Stimulated activated CD4-positive, alpha-beta T cell treated with anti-CD3 and anti-CD28 coated beads, TNF-alpha, amount 100 ng/mL, for 24 hours (primary cell): ENCODE data around the gene PRR5L.
"Not testable (repeated sequence)": the region's sequence is repeated elsewhere in the genome, so short reads cannot be mapped to it uniquely, and the experiment has no call there.

Experiments used
- DNase-seq, 3 experiments: peaks; one replicate each; pipeline ENCODE4 v3.0.0-alpha.2; 2020; ENCODE audit warnings: low read depth in 3 of 3

Gene PRR5L

DNA sequence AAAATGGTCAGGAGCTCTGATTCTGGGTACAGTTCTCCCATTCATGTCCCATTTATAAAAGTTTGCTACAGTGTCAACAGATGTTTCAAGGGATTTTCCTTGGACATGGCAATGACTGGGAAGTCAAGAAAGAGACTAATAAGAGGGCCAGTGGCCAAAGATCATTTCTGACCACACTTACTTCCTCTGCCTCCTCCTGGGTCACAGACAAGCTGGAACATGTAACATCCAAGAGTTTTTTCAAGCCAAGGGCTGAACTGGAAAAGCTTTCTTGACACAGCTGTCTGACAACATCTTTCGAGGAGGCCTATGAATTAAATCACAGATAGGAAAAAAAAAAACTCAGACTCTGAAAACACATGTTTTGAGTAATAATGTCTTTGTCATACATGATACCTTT, 15.6 kb upstream of the PRR5L start:
- no peak for DNase-seq

DNA sequence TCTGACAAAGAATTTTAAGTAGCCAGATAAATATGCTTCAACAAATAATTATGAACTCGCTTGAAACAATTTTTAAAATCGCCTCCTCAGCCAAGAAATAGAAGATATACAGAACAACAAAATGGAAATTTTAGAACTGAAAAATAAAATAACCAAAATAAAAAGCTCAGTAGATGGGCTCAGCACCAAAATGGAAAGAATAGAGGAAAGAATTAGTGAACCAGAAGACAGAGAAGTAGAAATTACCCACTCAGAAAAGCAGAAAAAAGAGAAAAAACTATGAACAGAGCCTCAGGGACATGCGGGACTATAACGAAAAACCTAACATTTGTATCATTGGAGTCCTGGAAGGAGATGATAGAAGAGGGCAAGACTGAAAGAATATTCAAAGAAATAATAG, 14.2 kb upstream of the PRR5L start:
- no peak for DNase-seq

DNA sequence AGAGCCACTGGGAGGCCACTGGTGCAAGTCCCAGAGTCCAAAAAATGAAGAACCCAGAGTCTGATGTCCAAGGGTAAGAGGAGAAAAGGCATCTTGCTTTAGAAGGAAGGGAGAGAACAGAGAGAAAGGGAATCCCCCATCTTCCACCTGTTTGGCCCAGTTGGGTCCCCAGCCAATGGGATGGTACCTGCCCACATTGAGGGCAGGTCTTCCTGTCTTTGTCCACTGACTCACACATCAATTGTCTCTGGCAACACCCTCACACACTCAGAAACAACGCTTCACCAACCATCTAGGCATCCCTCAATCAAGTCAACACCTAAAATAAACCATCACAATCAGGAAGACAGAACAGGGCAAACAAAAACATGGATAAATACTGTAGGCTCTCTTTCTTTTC, 13.2 kb upstream of the PRR5L start:
- no peak for DNase-seq

DNA sequence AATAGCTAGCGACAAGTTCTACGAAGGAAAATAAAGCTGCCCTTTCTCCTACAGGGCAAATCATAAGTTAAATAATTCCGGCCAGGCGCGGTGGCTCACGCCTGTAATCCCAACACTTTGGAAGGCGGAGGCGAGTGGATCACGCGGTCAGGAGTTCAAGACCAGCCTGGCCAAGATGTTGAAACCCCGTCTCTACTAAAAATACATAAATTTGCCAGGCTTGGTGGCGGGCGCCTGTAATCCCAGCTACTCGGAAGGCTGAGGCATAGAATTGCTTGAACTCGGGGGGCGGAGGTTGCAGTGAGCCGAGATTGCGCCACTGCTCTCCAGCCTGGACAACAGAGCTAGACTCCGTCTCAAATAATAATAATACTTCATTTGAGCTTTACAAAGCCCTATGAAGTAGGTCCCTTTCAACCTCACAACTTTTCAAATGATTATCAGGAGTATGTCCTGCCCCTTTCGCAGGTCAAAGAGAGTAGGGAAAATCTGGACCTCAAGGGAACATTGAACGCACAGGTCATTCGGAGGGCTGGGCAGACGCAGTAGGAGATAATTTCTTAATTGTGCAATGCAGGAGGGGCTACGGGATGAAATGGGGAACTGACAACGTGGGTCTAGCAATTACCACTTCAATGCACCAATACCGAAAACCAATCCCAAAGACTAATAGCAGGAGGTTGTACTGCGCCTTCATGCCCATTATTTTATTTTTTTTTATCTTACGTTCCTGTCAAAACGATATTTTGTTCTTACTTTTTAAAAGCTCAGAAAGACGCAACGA, 7.5 kb upstream of the PRR5L start:
- DNase-seq, result no peak

DNA sequence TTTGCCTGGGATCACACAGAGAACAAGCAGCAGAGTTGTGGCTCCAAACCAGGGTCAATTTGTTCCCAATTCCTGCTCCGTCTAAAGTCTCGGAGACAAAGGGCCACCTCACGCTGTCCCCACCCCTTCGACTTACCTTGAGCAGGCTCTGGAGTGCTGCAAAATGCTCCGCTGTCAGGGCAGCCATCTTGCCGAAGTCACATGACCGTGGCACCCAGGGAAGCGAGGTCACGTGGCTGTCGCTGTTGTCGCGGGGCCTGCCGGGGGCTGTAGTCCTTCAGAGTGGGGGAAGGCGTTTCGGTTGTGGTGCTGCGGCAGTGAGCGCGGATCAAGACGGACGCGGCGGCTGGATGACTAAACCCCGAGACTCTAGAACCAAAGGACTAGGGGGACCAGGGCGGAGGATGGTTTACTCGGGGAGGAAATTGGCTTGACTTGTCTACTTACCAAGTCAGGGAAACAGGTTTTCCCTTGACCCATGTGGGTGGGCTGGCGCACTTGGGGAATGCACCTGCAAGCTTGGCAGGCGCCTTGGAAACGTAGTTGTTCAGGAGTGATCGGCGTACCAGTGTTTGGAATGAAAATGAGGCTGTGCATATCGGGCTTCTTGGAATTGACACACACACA, 6.7 kb upstream of the PRR5L start, which contains the start of gene COMMD9:
TSS of gene COMMD9 (minus strand) at position 199 of the 627 bp plus-strand sequence. CDS start at position 187, 12 bp downstream.
- DNase-seq, result peak; percentile 86 to 93 (median 90)

DNA sequence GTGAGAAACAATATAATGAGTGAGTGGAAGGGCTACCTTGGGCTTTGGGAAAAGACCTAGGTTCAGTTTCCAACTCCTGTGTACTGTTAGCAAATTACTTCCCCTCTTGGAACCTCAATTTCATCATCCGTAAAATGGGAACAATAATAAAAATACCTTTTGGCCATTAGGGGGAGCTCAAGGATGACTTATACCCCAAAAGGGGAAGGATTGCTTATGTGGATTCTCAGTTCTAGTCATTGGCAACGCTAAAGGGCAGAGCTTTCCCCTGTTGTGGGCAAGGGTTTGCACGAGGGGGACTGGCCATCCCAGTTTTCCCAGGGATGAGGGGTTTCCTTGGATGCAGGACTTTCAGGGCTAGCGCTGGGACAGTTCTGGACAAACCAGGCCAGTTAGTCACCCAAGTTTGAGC, 3.8 kb upstream of the PRR5L start:
- DNase-seq, result no peak

- DNase-seq, result no peak
Measured at GRCh38 chr11:36296884-36297543, 926 bp downstream of the PRR5L start.

DNA sequence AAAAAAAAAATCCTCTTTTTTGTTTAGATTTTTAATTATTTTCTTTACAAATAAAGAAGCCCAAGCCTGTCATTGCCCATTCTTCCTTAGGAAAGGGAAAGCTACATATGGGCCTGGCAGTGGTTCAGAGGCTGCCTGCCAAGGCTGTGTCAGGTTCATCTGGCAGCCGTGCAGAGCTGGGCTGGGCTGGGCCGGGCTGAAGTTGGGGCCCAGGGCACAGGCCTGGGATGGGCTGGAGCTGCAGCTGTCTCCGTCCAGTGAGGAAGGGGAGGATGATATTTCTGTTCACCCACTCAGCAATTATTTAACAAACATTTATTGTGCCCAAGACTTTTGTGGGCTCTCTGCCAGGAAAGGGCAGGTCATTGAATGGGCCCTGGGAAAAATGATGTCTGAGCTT, 4.6 kb downstream of the PRR5L start:
- no peak for DNase-seq

- DNase-seq, result no peak
Measured at GRCh38 chr11:36304351-36304750, 8.3 kb downstream of the PRR5L start.

DNA sequence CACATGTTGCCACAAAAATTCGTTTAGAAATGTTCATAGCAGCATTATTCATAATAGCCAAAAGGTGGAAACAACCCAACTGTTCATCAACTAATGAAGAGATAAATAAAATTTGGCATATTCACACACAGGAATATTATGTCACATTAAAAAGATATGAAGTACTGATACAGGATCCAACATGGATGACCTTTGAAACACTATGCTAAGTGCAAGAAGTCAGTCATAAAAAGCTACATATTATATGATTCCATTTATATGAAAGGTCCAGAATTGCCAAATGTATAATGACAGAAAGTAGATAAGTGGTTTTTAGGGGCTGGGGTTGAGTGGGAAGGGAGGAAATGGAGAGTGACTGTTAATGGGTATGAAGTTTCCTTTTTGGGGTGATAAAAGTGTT, 9.0 kb downstream of the PRR5L start:
- no peak for DNase-seq

- DNase-seq, result no peak
Measured at GRCh38 chr11:36306888-36307287, 10.8 kb downstream of the PRR5L start.

DNA sequence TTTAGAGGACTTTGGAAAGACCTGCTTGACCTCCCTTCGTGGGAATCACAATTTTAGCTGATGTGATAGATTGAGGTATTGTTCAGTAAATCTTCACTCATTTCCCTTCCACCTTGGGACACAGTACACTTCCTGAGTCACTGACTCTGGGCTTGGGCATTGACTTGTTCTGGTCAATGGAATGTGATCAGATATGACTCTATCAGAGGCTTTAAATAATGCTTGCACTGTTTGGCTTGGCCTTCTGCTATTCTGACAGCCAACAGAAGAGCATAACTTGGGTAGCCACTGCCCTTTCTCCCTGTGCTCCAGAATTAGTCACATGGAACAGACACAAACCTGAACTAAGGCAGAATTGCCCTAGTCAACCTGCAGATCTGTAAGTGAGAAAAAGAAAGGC, 12.5 kb downstream of the PRR5L start:
- no peak for DNase-seq

GRCh38 chr11:36309779-36310178, 13.7 kb downstream of the PRR5L start:
- DNase-seq, result no peak

GRCh38 chr11:36311926-36312595, 16.0 kb downstream of the PRR5L start:
- no peak for DNase-seq

GRCh38 chr11:36312611-36313472, 16.8 kb downstream of the PRR5L start:
- DNase-seq, result no peak

GRCh38 chr11:36313750-36314433, 17.8 kb downstream of the PRR5L start:
- DNase-seq, result no peak

GRCh38 chr11:36314434-36314767, 18.3 kb downstream of the PRR5L start:
- no peak for DNase-seq

DNA sequence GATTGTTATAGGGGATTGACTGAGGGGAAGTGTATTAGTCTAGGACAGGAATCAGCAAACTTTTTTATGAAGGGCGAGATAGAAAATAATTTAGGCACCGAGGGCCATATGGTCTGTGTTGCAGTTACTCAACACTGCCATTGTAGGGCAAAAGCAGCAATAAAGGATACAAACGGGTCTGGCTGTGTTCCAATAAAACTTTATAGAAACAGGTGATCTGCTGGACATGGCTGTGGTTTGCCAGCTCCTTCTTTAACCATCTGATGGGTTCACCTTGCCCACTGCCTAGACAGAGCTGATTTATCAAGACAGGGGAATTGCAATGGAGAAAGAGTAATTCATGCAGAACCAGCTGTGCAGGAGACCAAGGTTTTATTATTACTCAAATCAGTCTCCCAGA, 20.0 kb downstream of the PRR5L start:
- no peak for DNase-seq

DNA sequence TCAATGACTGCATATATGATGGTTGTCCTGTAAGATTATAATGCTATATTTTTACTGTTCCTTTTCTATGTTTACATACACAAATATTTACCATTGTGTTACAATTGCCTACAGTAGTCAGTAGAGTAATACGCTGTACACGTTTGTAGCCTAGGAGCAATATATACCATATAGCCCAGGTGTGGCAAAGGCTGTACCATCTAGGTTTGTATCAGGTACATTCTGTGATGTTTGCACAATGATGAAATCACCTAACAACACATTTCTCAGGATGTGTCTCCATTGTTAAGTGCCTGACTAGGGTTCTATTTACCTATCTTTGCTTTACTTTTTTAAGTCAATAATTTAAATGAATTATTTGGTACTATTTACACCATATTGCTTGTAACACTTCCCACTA, 21.9 kb downstream of the PRR5L start:
- DNase-seq, result no peak

GRCh38 chr11:36324956-36325355, 28.9 kb downstream of the PRR5L start:
- DNase-seq, result not testable (repeated sequence)

DNA sequence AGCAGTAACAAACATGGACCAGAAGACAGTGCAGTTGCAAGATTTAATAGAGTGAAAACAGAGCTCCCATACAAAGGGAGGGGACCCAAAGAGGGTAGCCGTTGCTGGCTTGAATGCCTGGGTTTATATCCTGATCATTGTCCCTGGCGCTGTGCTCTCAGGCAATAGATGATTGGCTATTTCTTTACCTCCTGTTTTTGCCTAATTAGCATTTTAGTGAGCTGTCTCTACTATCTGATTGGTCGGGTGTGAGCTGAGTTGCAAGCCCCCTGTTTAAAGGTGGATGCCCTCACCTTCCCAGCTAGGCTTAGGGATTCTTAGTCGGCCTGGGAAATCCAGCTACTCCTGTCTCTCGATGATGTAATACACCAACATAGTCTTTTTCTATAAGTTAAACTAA, 29.3 kb downstream of the PRR5L start:
- DNase-seq, result not testable (repeated sequence)
